MG63 (cell line): ENCODE data around the gene FZD4. TPM values are rescaled to one million over a fixed set of nuclear protein-coding genes. Genes with fewer than 3 reads are reported as not detected.
"Not testable (repeated sequence)": the region's sequence is repeated elsewhere in the genome, so short reads cannot be mapped to it uniquely, and the experiment has no call there.

ENCODE experiments used
- DNase-seq: peaks from one replicate; pipeline ENCODE4 v3.0.0-alpha.2; 2020
- H3K27me3 ChIP-seq: fragments of 250-450 bp; sonication (Bioruptor Pico); 2 replicates; pipeline ENCODE4 v1.5.1; 2020; ENCODE audit warnings: mild to moderate bottlenecking, moderate library complexity
- H3K36me3 ChIP-seq: fragments of 250-450 bp; sonication (Bioruptor Pico); 2 replicates; pipeline ENCODE4 v1.5.1; 2020; ENCODE audit warnings: mild to moderate bottlenecking, moderate library complexity
- H3K4me3 ChIP-seq: fragments of 250-450 bp; sonication (Bioruptor Pico); 2 replicates; pipeline ENCODE4 v1.5.1; 2020; ENCODE audit warnings: mild to moderate bottlenecking, moderate library complexity
- H3K9me3 ChIP-seq: fragments of 250-450 bp; sonication (Bioruptor Pico); 2 replicates; pipeline ENCODE4 v1.5.1; 2020; ENCODE audit warnings: mild to moderate bottlenecking, moderate library complexity
- total RNA-seq: library from RNA; depleted of rRNA; stranded (reverse); fragments of >200 nt; shearing (Covaris generic); gene quantifications from 2 replicates; pipeline ENCODE4 v1.2.3, GENCODE V29; 2014; ENCODE audit warnings: low replicate concordance

Gene FZD4
- total RNA-seq, 1 experiment from 2014 or later, result 0.16 TPM

DNA sequence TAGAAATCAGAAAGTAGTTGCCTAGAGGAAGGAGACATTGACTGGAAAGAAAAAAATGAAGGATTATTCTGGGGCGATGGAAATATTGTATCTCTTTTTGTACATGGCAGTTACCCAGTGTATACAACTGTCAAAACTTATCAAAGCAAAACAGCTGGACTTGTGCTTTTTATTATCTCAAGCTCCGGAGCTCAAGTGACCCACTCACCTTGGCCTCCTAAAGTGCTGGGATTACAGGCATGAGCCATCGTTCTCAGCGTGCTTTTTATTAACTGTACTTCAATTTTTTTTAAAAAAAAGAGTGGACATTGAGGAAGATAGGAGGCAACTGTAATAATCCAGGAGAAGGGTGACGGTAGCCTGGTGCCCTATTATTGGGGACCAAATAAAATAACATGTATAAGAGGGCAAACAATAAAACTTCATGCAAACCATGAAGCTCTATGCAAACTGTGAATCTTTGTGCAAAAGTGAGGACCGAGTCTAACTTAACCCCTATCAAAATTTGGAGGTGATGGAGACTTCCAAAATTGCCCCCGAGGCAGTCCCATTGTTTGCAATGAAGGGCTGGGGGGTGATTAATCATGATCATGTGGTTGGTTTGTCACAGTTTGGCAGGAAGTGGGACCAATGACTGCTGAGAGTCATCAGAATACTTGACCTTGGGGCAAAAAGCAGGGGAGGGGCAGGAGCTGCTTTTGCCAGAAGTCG, 23.5 kb downstream of the FZD4 start:
- Histone ChIP-seq H3K9me3 (no peaks in the 10 kb centered on the region), H3K4me3 (no peak overlapping the region), H3K27me3 (no peaks in the 10 kb centered on the region), H3K36me3 (no peaks in the 10 kb centered on the region)
- DNase-seq, result peak; percentile 40

- no peak for DNase-seq
- Histone ChIP-seq H3K9me3 (no peaks in the 10 kb centered on the region), H3K4me3 (no peak overlapping the region), H3K27me3 (no peaks in the 10 kb centered on the region), H3K36me3 (no peaks in the 10 kb centered on the region)
These were observed 24.1 kb downstream of the FZD4 start for GRCh38 chr11:86930957-86931547.

DNA sequence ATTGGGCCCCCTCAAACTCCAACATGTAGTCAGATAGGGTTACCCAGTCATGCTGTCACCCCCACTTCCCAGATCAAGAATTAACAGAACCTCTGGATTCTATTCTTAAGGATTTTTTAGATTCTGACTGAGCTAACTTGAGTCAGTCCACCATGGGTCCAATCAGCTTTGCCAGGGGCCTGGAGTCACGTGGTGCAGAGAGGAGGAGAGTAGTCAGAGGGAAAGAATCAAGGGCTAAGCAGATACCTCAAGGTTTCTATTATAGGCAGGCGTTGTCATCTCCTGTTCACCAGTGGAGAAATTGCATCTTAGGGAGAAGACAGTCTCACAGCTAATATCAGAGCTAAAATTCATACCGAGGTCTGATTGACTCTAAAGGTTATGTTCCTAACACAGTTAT, 28.2 kb downstream of the FZD4 start:
- Histone ChIP-seq H3K9me3 (no peaks in the 10 kb centered on the region), H3K36me3 (no peaks in the 10 kb centered on the region), H3K27me3 (no peaks in the 10 kb centered on the region), H3K4me3 (no peak overlapping the region)
- DNase-seq, result no peak

- Histone ChIP-seq H3K9me3 (no peaks in the 10 kb centered on the region), H3K4me3 (no peak overlapping the region), H3K27me3 (no peaks in the 10 kb centered on the region), H3K36me3 (no peaks in the 10 kb centered on the region)
- DNase-seq, result no peak
These were observed 31.0 kb downstream of the FZD4 start for GRCh38 chr11:86923999-86924766.

DNA sequence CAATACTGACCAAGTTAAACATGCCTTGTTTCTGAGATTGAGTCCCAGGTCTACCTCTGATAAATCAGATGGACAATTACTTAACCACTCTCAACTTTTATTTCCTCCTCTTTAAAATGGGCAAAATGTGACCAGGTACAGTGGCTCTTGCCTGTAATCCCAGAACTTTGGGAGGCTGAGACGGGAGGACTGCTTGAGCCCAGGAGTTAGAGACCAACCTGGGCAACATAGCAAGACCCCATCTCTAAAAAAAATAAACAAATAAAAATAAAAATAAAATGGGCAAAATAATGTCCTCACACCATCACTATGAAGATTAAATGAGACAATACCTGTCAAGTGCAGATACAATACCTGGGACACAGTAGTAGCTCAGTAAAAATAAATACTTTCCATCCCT, 33.0 kb downstream of the FZD4 start:
- H3K9me3 ChIP-seq, result no peaks in the 10 kb centered on the region
- H3K4me3 ChIP-seq, result no peak overlapping the region
- no peak for DNase-seq
- no peaks in the 10 kb centered on the region for H3K27me3 ChIP-seq
- H3K36me3 ChIP-seq, result no peaks in the 10 kb centered on the region

- H3K27me3 ChIP-seq, result no peaks in the 10 kb centered on the region
- H3K4me3 ChIP-seq, result no peak overlapping the region
- no peak for DNase-seq
- H3K9me3 ChIP-seq, result 0 out of 2 replicates have a peak, but pooled peaks cover 3% of the 10 kb centered on the region
- no peaks in the 10 kb centered on the region for H3K36me3 ChIP-seq
These were observed 35.5 kb downstream of the FZD4 start for GRCh38 chr11:86919557-86920210.

DNA sequence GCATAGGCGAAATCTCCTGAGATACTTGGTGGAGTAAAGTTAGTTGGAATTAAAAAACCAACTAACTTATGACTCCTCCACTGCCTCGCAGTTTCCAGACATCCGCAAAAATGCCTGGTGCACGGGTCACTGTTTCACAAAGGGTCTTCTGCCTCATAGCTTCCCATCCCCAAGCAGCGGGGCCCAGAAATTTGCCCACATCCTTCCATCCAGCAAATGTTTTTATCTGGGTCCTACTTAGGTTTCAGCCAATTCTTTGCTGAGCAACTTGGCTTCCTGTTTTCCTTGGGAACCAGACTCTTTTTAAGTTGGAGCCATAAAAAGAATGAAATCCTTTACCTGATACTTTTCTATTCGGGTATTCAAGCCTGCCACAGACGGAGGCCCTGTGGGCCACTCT, 36.2 kb downstream of the FZD4 start:
- Histone ChIP-seq H3K27me3 (no peaks in the 10 kb centered on the region), H3K36me3 (no peaks in the 10 kb centered on the region), H3K9me3 (0 out of 2 replicates have a peak, but pooled peaks cover 4% of the 10 kb centered on the region), H3K4me3 (no peak overlapping the region)
- no peak for DNase-seq

- DNase-seq, result no peak
- H3K36me3 ChIP-seq, result no peaks in the 10 kb centered on the region
These were observed 36.7 kb downstream of the FZD4 start for GRCh38 chr11:86918496-86918895.

DNA sequence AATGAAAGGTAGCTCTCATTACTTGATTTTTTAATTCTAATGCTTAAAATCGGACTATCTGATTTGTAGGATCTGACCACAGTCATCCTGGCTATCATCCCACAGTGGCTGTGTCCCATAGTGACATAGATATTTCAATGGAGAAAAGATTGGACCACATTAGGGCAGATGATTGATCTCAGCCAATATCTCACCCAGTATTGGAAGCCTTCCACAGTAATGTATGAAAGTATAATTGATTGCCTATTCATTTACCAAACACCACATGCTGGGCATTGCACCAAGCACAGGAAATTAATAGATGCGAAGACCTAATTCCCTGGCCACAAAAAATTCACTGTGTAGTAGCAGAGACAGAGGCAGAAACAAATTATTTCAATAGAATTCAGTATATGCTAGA, 37.6 kb downstream of the FZD4 start:
- H3K27me3 ChIP-seq, result no peaks in the 10 kb centered on the region
- no peak for DNase-seq
- no peaks in the 10 kb centered on the region for H3K36me3 ChIP-seq
- H3K9me3 ChIP-seq, result 0 out of 2 replicates have a peak, but pooled peaks cover 4% of the 10 kb centered on the region
- H3K4me3 ChIP-seq, result no peak overlapping the region

More at GRCh38 chr11:86918496-86918895, 36.7 kb downstream of the FZD4 start:
- H3K27me3 ChIP-seq, result no peaks in the 10 kb centered on the region
- 0 out of 2 replicates have a peak, but pooled peaks cover 4% of the 10 kb centered on the region for H3K9me3 ChIP-seq
- H3K4me3 ChIP-seq, result no peak overlapping the region

DNA sequence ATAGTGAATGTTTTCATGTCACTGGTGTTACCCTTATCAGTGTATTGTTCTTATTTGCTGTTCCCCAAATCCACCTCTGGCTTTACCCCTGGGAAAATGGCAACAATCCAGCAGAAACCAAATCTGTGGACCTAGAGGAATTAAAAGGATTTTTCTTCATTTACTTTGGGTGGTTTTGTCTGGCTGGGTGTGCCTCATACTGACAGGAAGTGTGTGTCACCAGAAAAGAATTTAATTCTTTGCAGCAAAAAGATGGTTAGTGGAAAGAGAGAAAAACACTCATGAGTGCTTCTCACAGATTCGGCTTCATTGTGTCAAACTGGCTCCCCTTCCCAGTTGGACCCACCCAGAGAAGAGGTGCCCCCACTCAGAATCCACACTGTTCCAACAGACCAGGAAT, 38.9 kb downstream of the FZD4 start:
- no peaks in the 10 kb centered on the region for H3K36me3 ChIP-seq
- H3K27me3 ChIP-seq, result no peaks in the 10 kb centered on the region
- peak; percentile 10 for DNase-seq
- 0 out of 2 replicates have a peak, but pooled peaks cover 4% of the 10 kb centered on the region for H3K9me3 ChIP-seq
- H3K4me3 ChIP-seq, result no peak overlapping the region

GRCh38 chr11:86915850-86916249, 39.3 kb downstream of the FZD4 start:
- H3K4me3 ChIP-seq, H3K9me3 ChIP-seq, H3K27me3 ChIP-seq, H3K36me3 ChIP-seq: not testable (repeated sequence)
- peak; percentile 7 for DNase-seq

- no peak for DNase-seq
- no peaks in the 10 kb centered on the region for H3K27me3 ChIP-seq
- H3K36me3 ChIP-seq, result no peaks in the 10 kb centered on the region
- 0 out of 2 replicates have a peak, but pooled peaks cover 4% of the 10 kb centered on the region for H3K9me3 ChIP-seq
- no peak overlapping the region for H3K4me3 ChIP-seq
These were observed 40.2 kb downstream of the FZD4 start for GRCh38 chr11:86914865-86915519.

DNA sequence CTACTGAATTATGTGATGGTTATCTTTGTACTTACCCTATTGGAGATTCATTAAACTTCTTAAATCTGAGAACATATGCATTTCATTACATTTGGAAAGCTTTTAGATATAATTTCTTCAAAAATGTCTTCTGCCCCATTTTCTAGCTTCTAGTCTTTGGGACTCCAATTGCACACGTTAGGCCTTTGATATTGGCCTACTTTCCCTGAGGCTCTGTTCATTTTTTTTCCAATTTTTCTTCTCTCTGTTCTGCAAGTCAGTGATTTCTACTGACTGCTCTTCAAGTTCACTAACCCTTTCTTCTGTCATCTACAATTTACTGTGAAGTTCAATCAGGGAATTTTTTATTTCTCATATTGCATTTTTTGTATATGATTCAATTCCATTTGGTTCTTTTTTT, 43.0 kb downstream of the FZD4 start:
- H3K9me3 ChIP-seq, result 0 out of 2 replicates have a peak, but pooled peaks cover 4% of the 10 kb centered on the region
- H3K4me3 ChIP-seq, result no peak overlapping the region
- no peaks in the 10 kb centered on the region for H3K27me3 ChIP-seq
- DNase-seq, result no peak
- no peaks in the 10 kb centered on the region for H3K36me3 ChIP-seq

GRCh38 chr11:86910592-86910991, 44.6 kb downstream of the FZD4 start:
- H3K36me3 ChIP-seq, result no peaks in the 10 kb centered on the region
- H3K27me3 ChIP-seq, result no peaks in the 10 kb centered on the region
- DNase-seq, result no peak
- no peak overlapping the region for H3K4me3 ChIP-seq
- 0 out of 2 replicates have a peak, but pooled peaks cover 4% of the 10 kb centered on the region for H3K9me3 ChIP-seq

- no peaks in the 10 kb centered on the region for H3K36me3 ChIP-seq
- H3K27me3 ChIP-seq, result no peaks in the 10 kb centered on the region
- DNase-seq, result no peak
- no peak overlapping the region for H3K4me3 ChIP-seq
- H3K9me3 ChIP-seq, result no peaks in the 10 kb centered on the region
These were observed 49.0 kb downstream of the FZD4 start for GRCh38 chr11:86906198-86906597.

- H3K9me3 ChIP-seq, result no peaks in the 10 kb centered on the region
- no peak for DNase-seq
- H3K4me3 ChIP-seq, result no peak overlapping the region
- H3K36me3 ChIP-seq, result no peaks in the 10 kb centered on the region
- no peaks in the 10 kb centered on the region for H3K27me3 ChIP-seq
These were observed 49.9 kb downstream of the FZD4 start for GRCh38 chr11:86905252-86905651.
